Choroid plexus epithelial cell (primary cell): ENCODE results near the gene MYRIP.

Experiments used
- DNase-seq: peaks from one replicate; pipeline ENCODE4 v3.0.0-alpha.2; 2010; ENCODE audit warnings: low read depth
- H3K4me3 ChIP-seq: 2 replicates; pipeline ENCODE4 v1.5.1; 2011; ENCODE audit warnings: low read depth, mild to moderate bottlenecking, control low read depth, low read length, moderate library complexity
- TF ChIP-seq, protein P1 (sequence below): conservative IDR thresholded peaks from 2 replicates; pipeline ENCODE4 v1.5.1; 2011; ENCODE audit warnings: low read depth, mild to moderate bottlenecking, control low read depth, inconsistent platforms, low read length, moderate library complexity

The MYRIP gene

DNA sequence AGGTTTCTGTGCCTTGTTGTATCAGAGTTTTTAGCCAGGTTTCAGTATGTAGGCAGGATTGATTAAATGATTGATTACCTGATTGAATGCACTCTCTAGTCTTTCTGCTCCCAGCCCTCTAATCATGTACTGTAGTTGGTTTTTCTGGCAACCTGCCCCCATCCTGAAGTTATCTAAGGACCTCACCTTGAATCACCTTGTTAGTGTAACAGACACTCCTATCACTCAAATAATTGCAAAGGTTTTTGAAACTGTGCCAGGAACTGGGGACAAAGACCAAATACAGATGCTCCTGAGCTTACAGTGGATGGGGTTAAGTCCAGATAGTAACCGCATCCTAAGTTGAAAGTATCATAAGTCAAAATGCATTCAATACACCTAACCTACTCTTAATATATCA, 358.5 kb downstream of the MYRIP start:
- no peak overlapping the region for H3K4me3 ChIP-seq
- no peak for DNase-seq
- TF ChIP-seq, protein P1, sequence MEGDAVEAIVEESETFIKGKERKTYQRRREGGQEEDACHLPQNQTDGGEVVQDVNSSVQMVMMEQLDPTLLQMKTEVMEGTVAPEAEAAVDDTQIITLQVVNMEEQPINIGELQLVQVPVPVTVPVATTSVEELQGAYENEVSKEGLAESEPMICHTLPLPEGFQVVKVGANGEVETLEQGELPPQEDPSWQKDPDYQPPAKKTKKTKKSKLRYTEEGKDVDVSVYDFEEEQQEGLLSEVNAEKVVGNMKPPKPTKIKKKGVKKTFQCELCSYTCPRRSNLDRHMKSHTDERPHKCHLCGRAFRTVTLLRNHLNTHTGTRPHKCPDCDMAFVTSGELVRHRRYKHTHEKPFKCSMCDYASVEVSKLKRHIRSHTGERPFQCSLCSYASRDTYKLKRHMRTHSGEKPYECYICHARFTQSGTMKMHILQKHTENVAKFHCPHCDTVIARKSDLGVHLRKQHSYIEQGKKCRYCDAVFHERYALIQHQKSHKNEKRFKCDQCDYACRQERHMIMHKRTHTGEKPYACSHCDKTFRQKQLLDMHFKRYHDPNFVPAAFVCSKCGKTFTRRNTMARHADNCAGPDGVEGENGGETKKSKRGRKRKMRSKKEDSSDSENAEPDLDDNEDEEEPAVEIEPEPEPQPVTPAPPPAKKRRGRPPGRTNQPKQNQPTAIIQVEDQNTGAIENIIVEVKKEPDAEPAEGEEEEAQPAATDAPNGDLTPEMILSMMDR = no peak

DNA sequence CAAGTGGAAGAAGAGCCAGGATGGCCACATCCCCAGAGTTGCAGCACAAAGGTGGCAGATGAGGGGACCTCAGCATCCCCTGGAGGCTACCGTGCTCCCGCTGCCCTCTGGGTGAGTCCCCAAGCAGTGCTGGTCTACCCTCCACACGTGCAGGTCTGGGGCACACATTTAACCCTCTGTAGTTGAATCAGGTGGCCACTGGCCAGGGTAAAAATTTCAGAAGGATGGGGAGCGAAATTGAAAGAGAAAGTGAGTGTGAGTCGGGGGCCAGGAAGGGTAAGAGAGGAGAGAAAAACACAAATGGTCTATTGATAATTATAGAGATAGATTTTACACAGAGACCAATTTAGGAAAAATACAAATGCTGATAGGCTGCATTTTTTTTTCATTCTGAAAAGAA, 360.6 kb downstream of the MYRIP start:
- H3K4me3 ChIP-seq = no peak overlapping the region
- DNase-seq = no peak
- TF ChIP-seq, protein P1 = no peak

DNA sequence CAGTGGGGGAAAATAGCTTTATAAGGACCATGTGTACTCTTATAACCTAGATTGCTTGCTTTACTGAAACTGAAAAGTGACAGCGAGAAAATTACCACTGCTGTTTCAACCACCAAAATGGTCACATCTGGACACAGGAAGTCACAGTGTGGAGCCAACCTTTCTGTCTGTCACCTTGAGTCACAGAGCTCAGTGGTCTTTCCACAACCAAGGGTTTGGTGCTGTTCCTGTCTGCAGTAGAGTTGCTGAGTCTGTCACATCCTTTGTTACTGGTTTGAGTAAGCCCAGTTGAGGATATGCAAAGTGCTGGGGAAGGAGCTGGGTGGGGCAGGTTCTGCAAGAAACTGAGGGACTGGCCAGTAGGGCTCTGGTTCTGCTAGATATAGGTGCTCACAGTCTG, 361.0 kb downstream of the MYRIP start:
- DNase-seq = no peak
- no peak overlapping the region for H3K4me3 ChIP-seq
- TF ChIP-seq, protein P1 = no peak

DNA sequence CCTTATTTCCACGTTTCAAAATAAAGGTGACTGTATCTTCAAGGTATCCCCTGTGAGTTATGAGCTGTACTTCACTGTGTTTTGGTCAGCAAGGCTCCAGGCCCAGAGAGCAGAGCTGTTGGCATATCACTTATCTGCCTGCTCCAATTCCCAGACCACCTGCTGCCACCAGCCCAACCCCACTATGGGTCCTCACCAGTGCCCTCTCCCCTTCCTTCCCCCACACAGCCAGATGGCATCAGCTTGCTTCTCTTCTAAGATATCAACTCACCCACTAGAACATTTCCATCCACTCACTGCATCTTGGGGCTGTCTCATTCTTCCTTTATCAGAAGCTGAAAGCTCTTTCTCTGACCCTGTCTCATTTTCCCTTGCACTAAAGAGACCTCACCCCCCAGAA, 363.2 kb downstream of the MYRIP start:
- DNase-seq = no peak
- TF ChIP-seq, protein P1 = no peak
- no peak overlapping the region for H3K4me3 ChIP-seq

DNA sequence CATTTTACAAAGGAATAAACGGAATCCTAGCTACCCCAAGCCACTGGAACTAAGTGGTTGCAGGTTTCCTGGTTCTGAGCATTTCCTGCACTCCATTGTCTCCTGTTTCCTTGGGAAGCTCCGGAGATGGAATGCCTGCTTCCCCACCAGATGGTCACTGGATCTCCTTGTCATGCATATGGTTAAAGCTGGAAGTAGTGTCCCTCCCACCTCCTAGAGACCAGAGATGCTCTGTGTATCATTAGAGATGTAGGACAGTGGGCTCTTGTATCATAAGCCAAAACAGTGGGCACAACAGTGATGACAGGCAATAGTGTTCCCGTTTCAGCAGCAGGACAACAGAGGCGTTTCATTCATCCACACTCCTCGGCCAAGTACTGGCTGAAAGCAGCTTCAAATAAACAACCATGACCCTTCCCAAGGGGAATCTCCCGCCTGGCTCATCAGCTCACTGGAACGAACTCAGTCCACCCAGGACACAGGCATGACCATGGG, 363.9 kb downstream of the MYRIP start:
- DNase-seq = no peak
- no peak overlapping the region for H3K4me3 ChIP-seq
- TF ChIP-seq, protein P1 = no peak

DNA sequence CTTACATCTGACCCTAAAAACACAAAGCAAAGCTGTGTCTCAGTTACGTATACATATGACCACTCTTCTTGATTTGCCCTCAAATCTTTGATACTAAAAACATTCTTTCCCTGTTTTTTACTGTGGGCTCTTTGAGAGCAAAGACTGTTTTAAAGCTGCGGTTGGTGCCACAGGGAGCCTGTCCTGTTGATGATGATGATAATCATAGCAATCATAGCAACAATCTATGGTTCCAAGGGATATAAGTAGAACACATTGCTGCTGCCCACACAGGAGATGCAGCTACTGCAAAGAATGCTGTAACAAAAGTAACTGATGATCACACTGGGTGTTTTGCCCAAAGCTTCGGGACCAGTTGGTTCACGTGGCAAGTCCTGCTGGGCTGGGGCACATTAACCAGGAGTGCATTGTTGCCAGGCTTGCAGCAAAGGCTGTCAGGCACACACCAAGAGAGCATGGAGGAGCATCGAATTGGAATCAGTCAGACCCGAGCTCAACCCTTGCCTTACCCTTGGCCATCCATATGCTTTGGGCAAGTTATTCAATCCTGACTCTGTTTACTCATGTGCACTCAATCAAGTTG, 368.7 kb downstream of the MYRIP start:
- no peak for DNase-seq
- TF ChIP-seq, protein P1 = no peak
- H3K4me3 ChIP-seq = no peak overlapping the region

DNA sequence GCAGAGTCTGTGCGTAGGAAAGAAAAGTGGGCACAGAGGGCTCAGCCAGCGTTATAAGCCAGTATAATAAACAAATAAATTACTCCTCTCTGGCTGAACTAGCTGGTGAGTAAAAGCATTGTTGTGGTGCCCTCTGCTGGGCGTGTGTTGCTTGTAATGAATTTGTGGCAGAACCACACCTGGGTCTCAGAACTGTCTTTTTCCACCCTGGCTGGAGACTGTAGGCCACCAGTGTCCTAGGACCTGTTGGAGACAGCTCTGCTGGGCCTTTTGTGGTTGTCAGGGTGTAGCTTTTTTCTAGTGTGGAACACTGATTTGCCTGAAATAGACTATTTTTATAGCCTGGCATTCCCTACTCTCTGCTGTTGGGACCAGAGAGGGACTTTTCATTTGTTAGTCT, 369.6 kb downstream of the MYRIP start:
- TF ChIP-seq, protein P1 = peak; percentile 84
- DNase-seq = peak; percentile 86
- no peak overlapping the region for H3K4me3 ChIP-seq
